ENCODE results near the gene SLC46A1.

- TF ChIP-seq, protein P1, sequence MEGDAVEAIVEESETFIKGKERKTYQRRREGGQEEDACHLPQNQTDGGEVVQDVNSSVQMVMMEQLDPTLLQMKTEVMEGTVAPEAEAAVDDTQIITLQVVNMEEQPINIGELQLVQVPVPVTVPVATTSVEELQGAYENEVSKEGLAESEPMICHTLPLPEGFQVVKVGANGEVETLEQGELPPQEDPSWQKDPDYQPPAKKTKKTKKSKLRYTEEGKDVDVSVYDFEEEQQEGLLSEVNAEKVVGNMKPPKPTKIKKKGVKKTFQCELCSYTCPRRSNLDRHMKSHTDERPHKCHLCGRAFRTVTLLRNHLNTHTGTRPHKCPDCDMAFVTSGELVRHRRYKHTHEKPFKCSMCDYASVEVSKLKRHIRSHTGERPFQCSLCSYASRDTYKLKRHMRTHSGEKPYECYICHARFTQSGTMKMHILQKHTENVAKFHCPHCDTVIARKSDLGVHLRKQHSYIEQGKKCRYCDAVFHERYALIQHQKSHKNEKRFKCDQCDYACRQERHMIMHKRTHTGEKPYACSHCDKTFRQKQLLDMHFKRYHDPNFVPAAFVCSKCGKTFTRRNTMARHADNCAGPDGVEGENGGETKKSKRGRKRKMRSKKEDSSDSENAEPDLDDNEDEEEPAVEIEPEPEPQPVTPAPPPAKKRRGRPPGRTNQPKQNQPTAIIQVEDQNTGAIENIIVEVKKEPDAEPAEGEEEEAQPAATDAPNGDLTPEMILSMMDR (IDR thresholded peaks at IDR 0.05): no peak
- TF ChIP-seq POLR2AphosphoS5 (IDR thresholded peaks at IDR 0.05) (no peak), POLR2A (IDR thresholded peaks at IDR 0.05; ENCODE audit: low read depth) (no peak), EP300 (IDR thresholded peaks at IDR 0.05) (no peak)
Observed at GRCh38 chr17:28345419-28346198, 60.4 kb downstream of the SLC46A1 start.

Data from esophagus muscularis mucosa (tissue), 4 donors.